ENCODE results near the gene METTL13.

METTL13 gene

DNA sequence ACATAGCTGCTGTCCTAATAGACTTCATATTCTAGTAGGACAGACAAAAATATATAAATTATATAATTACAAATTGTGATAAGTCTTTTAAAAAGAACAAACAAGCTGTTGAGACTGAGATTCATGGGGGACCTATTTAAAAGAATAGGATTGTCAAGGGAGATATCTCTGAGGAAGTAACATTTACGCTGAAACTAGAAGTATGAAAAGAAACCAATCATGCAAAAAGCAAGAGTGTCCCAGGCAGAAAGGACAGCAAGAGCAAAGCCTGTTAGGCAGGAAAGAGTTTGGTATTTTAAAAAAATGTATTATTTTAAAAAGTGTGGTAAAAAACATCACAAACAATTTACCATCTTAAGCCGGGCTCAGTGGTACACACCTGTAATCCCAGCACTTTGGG is 9.1 kb upstream of the METTL13 start:
- H4K8ac ChIP-seq (ENCODE audit: low read depth, low read length), result no peak overlapping the region
- H2AK5ac ChIP-seq (ENCODE audit: low read length), result no peak overlapping the region
- H3K36me3 ChIP-seq (ENCODE audit: control insufficient read depth, insufficient read depth, low read length), result no peaks in the 10 kb centered on the region
- no peak overlapping the region for H3K9ac ChIP-seq (ENCODE audit: low read length)
- H2BK120ac ChIP-seq (ENCODE audit: low read depth, low read length), result no peak overlapping the region
- H3K4me1 ChIP-seq (ENCODE audit: control insufficient read depth, low read depth, low read length), result no peaks in the 10 kb centered on the region
- H3K79me2 ChIP-seq (ENCODE audit: control insufficient read depth, insufficient read depth, low read length), result no peaks in the 10 kb centered on the region
- H3K27me3 ChIP-seq (ENCODE audit: insufficient read depth, low read length, poor library complexity), result no peaks in the 10 kb centered on the region
- no peaks in the 10 kb centered on the region for H3K79me1 ChIP-seq (ENCODE audit: low read length)
- H4K5ac ChIP-seq (ENCODE audit: low read length), result no peak overlapping the region
- no peak overlapping the region for H3K27ac ChIP-seq (ENCODE audit: low read depth, low read length)
- H3K56ac ChIP-seq (ENCODE audit: low read length), result no peak overlapping the region
- no peak overlapping the region for H3K4me2 ChIP-seq (ENCODE audit: low read length)
- H2BK5ac ChIP-seq (ENCODE audit: low read length), result no peak overlapping the region
- no peak overlapping the region for H3K18ac ChIP-seq (ENCODE audit: low read length)
- no CpG with 5 or more reads among the region's 2 CpGs for WGBS (ENCODE audit: extremely low coverage, insufficient coverage, low lambda C conversion rate)
- DNase-seq, result no peak
- no peak overlapping the region for H3K23ac ChIP-seq (ENCODE audit: low read length)
- no peak overlapping the region for H3K4me3 ChIP-seq (ENCODE audit: low read length)
- no peak overlapping the region for H2BK15ac ChIP-seq (replicated peaks; ENCODE audit: low read depth)
- H3K4ac ChIP-seq (ENCODE audit: low read depth, low read length), result no peak overlapping the region

DNA sequence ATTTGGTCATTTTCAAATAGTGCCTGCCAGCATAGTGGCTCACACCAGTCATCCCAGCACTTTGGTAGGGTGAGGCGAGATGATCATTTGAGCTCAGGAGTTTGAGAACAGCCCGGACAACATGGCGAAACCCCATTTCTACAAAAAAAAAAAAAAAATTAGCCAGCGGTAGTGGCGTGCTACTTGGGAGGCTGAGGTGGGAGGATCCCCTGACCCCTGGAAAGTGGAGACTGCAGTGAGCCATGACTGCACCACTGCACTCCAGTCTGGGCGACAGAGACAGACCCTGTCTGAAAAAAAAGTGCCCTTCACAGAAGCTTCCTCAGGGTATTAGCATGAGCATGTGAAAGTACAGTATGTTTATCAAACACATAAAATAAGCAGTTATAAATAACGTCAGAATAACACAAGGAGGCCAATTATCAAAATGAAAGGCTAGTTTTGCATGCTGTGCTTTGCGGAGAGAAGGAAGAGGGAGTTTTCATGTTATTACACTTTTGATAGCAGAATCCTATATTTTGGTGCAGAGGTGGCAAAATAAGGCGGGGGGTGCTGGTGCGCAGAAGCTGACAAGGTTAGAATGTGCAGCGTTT is 781 bp upstream of the METTL13 start:
- peaks cover 35% of the 10 kb centered on the region for H3K79me2 ChIP-seq (ENCODE audit: control insufficient read depth, insufficient read depth, low read length)
- DNase-seq, result no peak
- WGBS (ENCODE audit: extremely low coverage, insufficient coverage, low lambda C conversion rate), result no CpG with 5 or more reads among the region's 11 CpGs
- H3K18ac ChIP-seq (ENCODE audit: low read length), result no peak overlapping the region
- H3K27me3 ChIP-seq (ENCODE audit: insufficient read depth, low read length, poor library complexity), result no peaks in the 10 kb centered on the region
- peak overlapping the region; percentile 34 for H2AK5ac ChIP-seq (ENCODE audit: low read length)
- peak overlapping the region; percentile 76 for H3K27ac ChIP-seq (ENCODE audit: low read depth, low read length)
- H2BK120ac ChIP-seq (ENCODE audit: low read depth, low read length), result no peak overlapping the region
- peak overlapping the region; percentile 32 for H3K4me3 ChIP-seq (ENCODE audit: low read length)
- H3K23ac ChIP-seq (ENCODE audit: low read length), result no peak overlapping the region
- H2BK15ac ChIP-seq (replicated peaks; ENCODE audit: low read depth), result no peak overlapping the region
- H3K4ac ChIP-seq (ENCODE audit: low read depth, low read length), result no peak overlapping the region
- peak overlapping the region; percentile 84 for H4K5ac ChIP-seq (ENCODE audit: low read length)
- H3K9ac ChIP-seq (ENCODE audit: low read length), result peak overlapping the region; percentile 86
- peaks cover 2% of the 10 kb centered on the region for H3K36me3 ChIP-seq (ENCODE audit: control insufficient read depth, insufficient read depth, low read length)
- H3K79me1 ChIP-seq (ENCODE audit: low read length), result peaks cover 14% of the 10 kb centered on the region
- peak overlapping the region; percentile 30 for H4K8ac ChIP-seq (ENCODE audit: low read depth, low read length)
- peaks cover 3% of the 10 kb centered on the region for H3K4me1 ChIP-seq (ENCODE audit: control insufficient read depth, low read depth, low read length)
- peak overlapping the region; percentile 91 for H3K56ac ChIP-seq (ENCODE audit: low read length)
- no peak overlapping the region for H2BK5ac ChIP-seq (ENCODE audit: low read length)
- H3K4me2 ChIP-seq (ENCODE audit: low read length), result peak overlapping the region; percentile 61

DNA sequence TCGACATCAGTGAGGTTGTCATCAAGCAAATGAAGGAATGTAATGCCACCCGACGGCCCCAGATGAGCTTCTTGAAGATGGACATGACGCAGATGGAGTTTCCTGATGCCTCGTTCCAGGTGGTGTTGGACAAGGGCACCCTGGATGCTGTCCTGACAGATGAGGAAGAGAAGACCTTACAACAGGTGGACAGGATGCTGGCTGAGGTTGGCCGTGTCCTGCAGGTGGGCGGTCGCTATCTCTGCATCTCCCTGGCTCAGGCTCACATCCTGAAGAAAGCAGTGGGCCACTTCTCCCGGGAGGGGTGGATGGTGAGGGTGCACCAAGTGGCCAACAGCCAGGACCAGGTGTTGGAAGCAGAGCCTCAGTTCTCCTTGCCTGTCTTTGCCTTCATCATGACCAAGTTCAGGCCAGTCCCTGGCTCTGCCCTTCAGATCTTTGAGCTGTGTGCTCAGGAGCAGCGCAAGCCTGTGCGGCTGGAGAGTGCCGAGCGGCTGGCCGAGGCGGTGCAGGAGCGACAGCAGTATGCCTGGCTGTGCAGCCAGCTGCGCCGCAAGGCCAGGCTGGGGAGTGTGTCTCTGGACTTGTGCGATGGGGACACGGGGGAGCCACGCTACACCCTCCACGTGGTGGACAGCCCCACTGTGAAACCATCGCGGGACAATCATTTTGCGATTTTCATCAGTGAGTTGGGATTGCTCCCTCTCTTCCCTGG is 2.5 kb downstream of the METTL13 start:
- no peak overlapping the region for H3K4me3 ChIP-seq (ENCODE audit: low read length)
- no peak overlapping the region for H3K4me2 ChIP-seq (ENCODE audit: low read length)
- no peak overlapping the region for H3K4ac ChIP-seq (ENCODE audit: low read depth, low read length)
- H3K56ac ChIP-seq (ENCODE audit: low read length), result no peak overlapping the region
- H3K36me3 ChIP-seq (ENCODE audit: control insufficient read depth, insufficient read depth, low read length), result peaks cover 7% of the 10 kb centered on the region
- peaks cover 38% of the 10 kb centered on the region for H3K79me2 ChIP-seq (ENCODE audit: control insufficient read depth, insufficient read depth, low read length)
- no peak for DNase-seq
- peaks cover 14% of the 10 kb centered on the region for H3K79me1 ChIP-seq (ENCODE audit: low read length)
- H3K9ac ChIP-seq (ENCODE audit: low read length), result no peak overlapping the region
- no peak overlapping the region for H4K5ac ChIP-seq (ENCODE audit: low read length)
- no peak overlapping the region for H3K18ac ChIP-seq (ENCODE audit: low read length)
- H3K27me3 ChIP-seq (ENCODE audit: insufficient read depth, low read length, poor library complexity), result no peaks in the 10 kb centered on the region
- no CpG with 5 or more reads among the region's 25 CpGs for WGBS (ENCODE audit: extremely low coverage, insufficient coverage, low lambda C conversion rate)
- H2BK120ac ChIP-seq (ENCODE audit: low read depth, low read length), result no peak overlapping the region
- H3K27ac ChIP-seq (ENCODE audit: low read depth, low read length), result no peak overlapping the region
- H3K4me1 ChIP-seq (ENCODE audit: control insufficient read depth, low read depth, low read length), result peaks cover 3% of the 10 kb centered on the region
- H3K23ac ChIP-seq (ENCODE audit: low read length), result no peak overlapping the region
- H4K8ac ChIP-seq (ENCODE audit: low read depth, low read length), result no peak overlapping the region
- no peak overlapping the region for H2BK5ac ChIP-seq (ENCODE audit: low read length)
- H2AK5ac ChIP-seq (ENCODE audit: low read length), result no peak overlapping the region
- no peak overlapping the region for H2BK15ac ChIP-seq (replicated peaks; ENCODE audit: low read depth)

DNA sequence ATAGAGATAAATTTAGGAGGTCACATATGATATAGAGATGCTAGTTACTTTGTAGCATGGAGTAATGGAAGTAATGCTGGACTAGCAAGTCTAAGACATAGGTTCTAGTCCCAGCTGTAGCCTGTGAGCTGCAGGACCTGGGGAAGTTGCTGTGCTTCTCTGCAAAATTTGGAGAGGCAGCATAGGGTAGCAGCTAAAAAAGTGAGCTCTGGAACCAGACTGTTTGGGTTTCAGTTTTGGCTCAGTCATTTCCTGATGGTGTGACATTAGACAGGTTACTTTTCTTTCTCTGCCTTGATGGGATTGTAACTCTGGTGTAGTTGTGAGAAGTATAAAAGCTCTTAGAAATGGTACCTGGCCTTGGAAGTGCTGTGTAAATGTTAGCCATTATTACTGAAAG is 3.3 kb downstream of the METTL13 start:
- Histone ChIP-seq H3K23ac (ENCODE audit: low read length) (no peak overlapping the region), H3K79me1 (ENCODE audit: low read length) (peaks cover 17% of the 10 kb centered on the region), H3K27me3 (ENCODE audit: insufficient read depth, low read length, poor library complexity) (no peaks in the 10 kb centered on the region), H2BK120ac (ENCODE audit: low read depth, low read length) (no peak overlapping the region), H3K36me3 (ENCODE audit: control insufficient read depth, insufficient read depth, low read length) (peaks cover 8% of the 10 kb centered on the region), H2BK15ac (replicated peaks; ENCODE audit: low read depth) (no peak overlapping the region), H3K56ac (ENCODE audit: low read length) (no peak overlapping the region), H3K9ac (ENCODE audit: low read length) (no peak overlapping the region), H3K18ac (ENCODE audit: low read length) (no peak overlapping the region), H4K5ac (ENCODE audit: low read length) (no peak overlapping the region), H3K4me3 (ENCODE audit: low read length) (no peak overlapping the region), H3K4me2 (ENCODE audit: low read length) (no peak overlapping the region), H3K79me2 (ENCODE audit: control insufficient read depth, insufficient read depth, low read length) (peaks cover 38% of the 10 kb centered on the region), H3K27ac (ENCODE audit: low read depth, low read length) (no peak overlapping the region), H2AK5ac (ENCODE audit: low read length) (no peak overlapping the region), H4K8ac (ENCODE audit: low read depth, low read length) (no peak overlapping the region), H3K4me1 (ENCODE audit: control insufficient read depth, low read depth, low read length) (peaks cover 3% of the 10 kb centered on the region), H3K4ac (ENCODE audit: low read depth, low read length) (no peak overlapping the region), H2BK5ac (ENCODE audit: low read length) (no peak overlapping the region)
- DNase-seq, result no peak

DNA sequence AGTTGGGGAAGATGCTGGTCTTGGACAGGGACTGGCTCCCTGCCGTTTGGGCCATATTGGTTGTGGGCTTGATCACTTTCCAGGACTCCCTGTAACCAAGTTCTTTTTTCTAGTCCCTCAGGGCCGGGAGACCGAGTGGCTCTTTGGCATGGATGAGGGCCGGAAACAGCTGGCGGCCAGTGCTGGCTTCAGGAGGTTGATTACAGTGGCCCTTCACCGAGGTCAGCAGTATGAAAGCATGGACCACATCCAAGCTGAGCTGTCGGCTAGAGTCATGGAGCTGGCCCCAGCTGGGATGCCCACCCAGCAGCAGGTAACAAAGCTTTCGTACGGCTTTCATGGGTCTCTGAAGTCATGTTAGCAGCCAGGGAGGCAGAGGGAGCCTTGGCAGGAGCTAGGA is 4.3 kb downstream of the METTL13 start:
- H2BK15ac ChIP-seq (replicated peaks; ENCODE audit: low read depth), result no peak overlapping the region
- no peak overlapping the region for H4K8ac ChIP-seq (ENCODE audit: low read depth, low read length)
- no peaks in the 10 kb centered on the region for H3K27me3 ChIP-seq (ENCODE audit: insufficient read depth, low read length, poor library complexity)
- peaks cover 38% of the 10 kb centered on the region for H3K79me2 ChIP-seq (ENCODE audit: control insufficient read depth, insufficient read depth, low read length)
- H3K23ac ChIP-seq (ENCODE audit: low read length), result no peak overlapping the region
- H3K27ac ChIP-seq (ENCODE audit: low read depth, low read length), result no peak overlapping the region
- H3K18ac ChIP-seq (ENCODE audit: low read length), result no peak overlapping the region
- peaks cover 17% of the 10 kb centered on the region for H3K79me1 ChIP-seq (ENCODE audit: low read length)
- H3K9ac ChIP-seq (ENCODE audit: low read length), result no peak overlapping the region
- H3K36me3 ChIP-seq (ENCODE audit: control insufficient read depth, insufficient read depth, low read length), result peaks cover 13% of the 10 kb centered on the region
- H2BK5ac ChIP-seq (ENCODE audit: low read length), result no peak overlapping the region
- no peak overlapping the region for H3K4ac ChIP-seq (ENCODE audit: low read depth, low read length)
- no peak overlapping the region for H2BK120ac ChIP-seq (ENCODE audit: low read depth, low read length)
- WGBS (ENCODE audit: extremely low coverage, insufficient coverage, low lambda C conversion rate), result no CpG with 5 or more reads among the region's 9 CpGs
- H3K56ac ChIP-seq (ENCODE audit: low read length), result no peak overlapping the region
- no peak overlapping the region for H4K5ac ChIP-seq (ENCODE audit: low read length)
- H3K4me2 ChIP-seq (ENCODE audit: low read length), result no peak overlapping the region
- no peak overlapping the region for H2AK5ac ChIP-seq (ENCODE audit: low read length)
- H3K4me3 ChIP-seq (ENCODE audit: low read length), result no peak overlapping the region
- no peak for DNase-seq
- peaks cover 3% of the 10 kb centered on the region for H3K4me1 ChIP-seq (ENCODE audit: control insufficient read depth, low read depth, low read length)

DNA sequence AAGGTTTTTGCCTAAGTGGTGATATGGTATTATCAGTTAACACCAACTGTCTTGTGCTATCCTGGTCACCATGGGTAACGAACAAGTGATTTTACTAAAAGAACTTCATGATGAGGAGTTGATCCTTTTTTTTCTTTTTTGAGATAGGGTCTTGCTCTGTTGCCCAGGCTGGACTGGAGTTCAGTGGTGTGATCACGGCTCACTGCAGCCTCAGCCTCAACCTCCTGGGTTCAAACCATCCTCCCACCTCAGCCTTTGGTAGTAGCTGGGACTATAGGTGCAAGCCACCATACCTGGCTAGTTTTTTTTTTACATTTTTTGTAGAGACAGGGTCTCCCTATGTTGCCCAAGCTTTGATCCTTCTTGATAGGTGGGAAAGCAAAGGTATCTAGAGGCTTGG is 5.1 kb downstream of the METTL13 start:
- H2BK5ac ChIP-seq (ENCODE audit: low read length), result no peak overlapping the region
- H3K23ac ChIP-seq (ENCODE audit: low read length), result no peak overlapping the region
- H2BK15ac ChIP-seq (replicated peaks; ENCODE audit: low read depth), result no peak overlapping the region
- H3K4me3 ChIP-seq (ENCODE audit: low read length), result no peak overlapping the region
- no peak for DNase-seq
- peaks cover 40% of the 10 kb centered on the region for H3K79me2 ChIP-seq (ENCODE audit: control insufficient read depth, insufficient read depth, low read length)
- no peak overlapping the region for H3K4ac ChIP-seq (ENCODE audit: low read depth, low read length)
- no peak overlapping the region for H3K9ac ChIP-seq (ENCODE audit: low read length)
- no CpG with 5 or more reads among the region's 2 CpGs for WGBS (ENCODE audit: extremely low coverage, insufficient coverage, low lambda C conversion rate)
- H3K79me1 ChIP-seq (ENCODE audit: low read length), result peaks cover 18% of the 10 kb centered on the region
- no peak overlapping the region for H3K27ac ChIP-seq (ENCODE audit: low read depth, low read length)
- no peak overlapping the region for H3K4me2 ChIP-seq (ENCODE audit: low read length)
- peaks cover 16% of the 10 kb centered on the region for H3K36me3 ChIP-seq (ENCODE audit: control insufficient read depth, insufficient read depth, low read length)
- H4K5ac ChIP-seq (ENCODE audit: low read length), result no peak overlapping the region
- H4K8ac ChIP-seq (ENCODE audit: low read depth, low read length), result no peak overlapping the region
- H2BK120ac ChIP-seq (ENCODE audit: low read depth, low read length), result no peak overlapping the region
- peaks cover 3% of the 10 kb centered on the region for H3K4me1 ChIP-seq (ENCODE audit: control insufficient read depth, low read depth, low read length)
- H3K18ac ChIP-seq (ENCODE audit: low read length), result no peak overlapping the region
- H2AK5ac ChIP-seq (ENCODE audit: low read length), result no peak overlapping the region
- no peaks in the 10 kb centered on the region for H3K27me3 ChIP-seq (ENCODE audit: insufficient read depth, low read length, poor library complexity)
- H3K56ac ChIP-seq (ENCODE audit: low read length), result no peak overlapping the region

All from mesendoderm (in vitro differentiated cells).